ENCODE results near the gene ARFGAP2.

Gene ARFGAP2

DNA sequence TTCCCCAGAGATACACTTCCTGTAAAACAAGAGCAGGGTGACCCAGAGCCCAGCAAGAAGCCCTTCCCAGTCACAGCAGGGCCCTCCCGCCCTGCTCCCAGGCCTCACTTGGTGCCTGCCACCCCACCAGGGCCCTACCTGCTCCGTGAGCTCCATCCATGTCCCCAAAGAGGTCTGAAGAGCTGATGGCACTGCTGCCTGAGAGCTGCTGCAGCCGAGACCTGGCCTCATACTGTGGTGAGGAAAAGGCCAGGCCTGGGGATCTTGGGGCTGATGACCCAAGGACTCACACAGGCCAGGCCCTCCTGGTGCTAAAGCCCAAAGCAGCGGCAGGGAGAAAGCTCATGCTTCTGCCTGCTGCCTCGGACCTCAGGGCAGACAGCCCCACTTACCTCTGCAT is 10.3 kb downstream of the ARFGAP2 start:
- DNase-seq, result no peak

DNA sequence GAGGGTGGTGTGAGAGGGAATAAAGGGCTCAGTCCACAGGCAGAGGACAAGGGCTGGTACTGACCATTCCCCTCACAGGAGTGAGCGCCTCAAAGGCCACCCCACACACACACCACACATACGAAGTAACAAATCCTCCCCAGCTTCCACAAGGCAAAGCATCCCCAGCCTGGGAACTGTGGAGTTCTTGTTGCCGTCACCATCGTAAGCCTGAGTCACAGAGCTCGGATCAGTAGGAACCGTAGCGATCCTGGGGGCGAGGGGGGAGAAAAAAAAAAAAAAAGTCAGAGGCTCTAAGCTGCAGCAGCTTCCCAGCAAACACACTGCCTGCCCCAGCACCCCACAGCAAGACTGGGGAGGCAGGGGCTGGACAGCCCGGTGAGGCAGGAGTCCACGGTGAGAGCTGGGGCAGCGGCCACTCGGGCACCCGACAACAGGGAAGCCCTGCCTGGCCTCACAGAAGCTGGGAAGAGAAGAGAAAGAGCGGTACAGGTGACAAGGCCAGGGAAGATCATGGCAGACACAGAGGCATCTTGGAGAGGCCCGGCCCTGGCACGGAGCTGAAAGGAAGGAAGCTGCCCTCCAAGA is 11.3 kb downstream of the ARFGAP2 start:
- DNase-seq, result no peak

DNA sequence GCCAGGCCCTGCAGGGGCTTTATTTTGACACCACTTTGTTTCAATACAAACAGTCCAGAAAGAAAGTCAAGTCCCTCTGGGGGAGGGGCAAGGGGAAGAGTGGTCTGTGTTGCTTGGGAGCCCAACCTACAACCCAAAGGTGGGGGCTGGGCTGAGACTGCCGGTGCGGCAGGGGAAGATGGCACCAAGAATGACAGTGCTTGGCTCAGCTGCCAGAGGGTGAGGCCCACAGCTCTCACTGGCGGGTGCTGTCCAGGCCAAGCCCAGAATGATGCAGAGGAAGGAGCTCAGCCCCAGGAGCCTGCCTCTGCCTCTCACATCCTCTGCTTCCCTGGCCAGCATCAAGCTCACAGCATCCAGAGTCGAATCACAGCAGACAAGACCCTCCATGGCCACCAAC is 12.4 kb downstream of the ARFGAP2 start:
- DNase-seq, result no peak

DNA sequence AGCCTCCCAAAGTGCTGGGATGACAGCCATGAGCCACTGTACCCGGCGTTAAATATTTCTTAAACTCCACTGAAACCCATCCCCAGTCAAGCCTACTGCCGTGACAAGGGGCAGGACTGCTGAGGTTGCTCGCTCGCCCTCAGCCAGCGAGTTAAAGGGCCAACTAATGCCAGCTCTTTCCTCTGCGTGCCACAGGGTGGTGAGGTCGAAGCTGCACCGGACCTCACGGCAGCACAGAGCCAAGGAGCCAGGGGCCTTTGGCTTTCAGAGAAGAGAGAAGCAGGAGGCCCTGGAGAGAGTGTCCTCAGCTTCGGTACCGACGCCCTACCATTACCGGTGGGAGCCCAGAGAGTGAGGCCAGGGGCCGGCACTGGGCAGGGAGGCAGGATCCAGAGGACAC is 12.8 kb downstream of the ARFGAP2 start:
- DNase-seq, result no peak

DNA sequence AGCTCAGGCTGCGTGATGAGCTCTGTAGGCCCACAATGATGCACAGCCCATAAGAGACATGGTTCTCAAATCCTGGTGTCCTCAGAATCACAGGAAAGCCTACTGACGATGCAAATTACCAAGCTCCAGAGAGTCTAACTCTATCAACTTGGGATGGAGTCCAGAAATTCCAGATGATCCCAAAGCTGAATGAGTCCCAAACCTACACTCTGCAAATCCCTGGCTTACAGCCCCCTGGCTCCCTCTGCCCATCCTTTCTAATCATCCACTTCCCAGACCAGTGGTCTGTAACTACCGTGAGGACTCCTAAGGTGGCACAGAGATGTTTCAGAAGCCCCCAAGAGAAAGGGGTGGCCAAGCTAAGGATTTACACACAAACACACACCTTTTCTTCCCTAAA is 13.5 kb downstream of the ARFGAP2 start:
- DNase-seq, result no peak

DNA sequence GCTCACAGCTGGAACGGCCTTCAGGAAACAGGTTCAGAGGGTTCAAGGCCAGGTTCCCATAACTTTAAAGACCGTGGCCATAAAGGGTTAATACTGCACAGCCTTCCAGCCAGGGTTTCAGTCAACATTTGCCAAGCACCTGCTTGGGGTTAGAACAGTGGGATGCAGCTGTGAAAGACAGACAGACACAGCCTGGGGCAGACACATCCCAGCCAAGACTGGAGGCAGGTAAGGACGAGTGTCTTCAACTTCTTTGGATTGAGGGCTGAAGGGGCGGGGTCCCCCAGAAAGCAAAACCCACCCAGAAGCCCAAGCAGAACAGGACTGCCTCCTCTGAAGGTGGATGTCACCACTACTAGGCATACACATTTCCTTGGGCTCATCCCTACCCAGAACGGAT is 14.3 kb downstream of the ARFGAP2 start:
- DNase-seq, result no peak

DNA sequence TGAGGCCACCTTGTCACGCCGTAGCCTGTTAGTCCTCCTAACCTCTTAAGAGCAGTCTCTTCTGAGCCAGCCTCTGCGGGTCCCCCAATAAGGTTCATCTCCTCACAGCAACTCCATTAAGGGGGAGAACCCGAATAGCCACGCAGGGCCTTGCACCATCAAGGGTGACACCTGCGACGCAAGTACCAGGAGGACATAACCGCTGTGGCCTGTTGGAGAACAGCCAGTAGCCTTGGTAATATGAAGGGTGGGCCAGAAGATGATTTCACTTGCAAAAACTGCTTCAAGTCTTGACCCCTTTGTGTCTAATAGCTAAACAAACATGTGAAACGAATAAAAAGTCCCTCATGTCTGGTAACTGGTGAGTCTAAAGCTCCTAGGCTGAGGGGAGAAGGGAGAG is 14.8 kb downstream of the ARFGAP2 start:
- no peak for DNase-seq

DNA sequence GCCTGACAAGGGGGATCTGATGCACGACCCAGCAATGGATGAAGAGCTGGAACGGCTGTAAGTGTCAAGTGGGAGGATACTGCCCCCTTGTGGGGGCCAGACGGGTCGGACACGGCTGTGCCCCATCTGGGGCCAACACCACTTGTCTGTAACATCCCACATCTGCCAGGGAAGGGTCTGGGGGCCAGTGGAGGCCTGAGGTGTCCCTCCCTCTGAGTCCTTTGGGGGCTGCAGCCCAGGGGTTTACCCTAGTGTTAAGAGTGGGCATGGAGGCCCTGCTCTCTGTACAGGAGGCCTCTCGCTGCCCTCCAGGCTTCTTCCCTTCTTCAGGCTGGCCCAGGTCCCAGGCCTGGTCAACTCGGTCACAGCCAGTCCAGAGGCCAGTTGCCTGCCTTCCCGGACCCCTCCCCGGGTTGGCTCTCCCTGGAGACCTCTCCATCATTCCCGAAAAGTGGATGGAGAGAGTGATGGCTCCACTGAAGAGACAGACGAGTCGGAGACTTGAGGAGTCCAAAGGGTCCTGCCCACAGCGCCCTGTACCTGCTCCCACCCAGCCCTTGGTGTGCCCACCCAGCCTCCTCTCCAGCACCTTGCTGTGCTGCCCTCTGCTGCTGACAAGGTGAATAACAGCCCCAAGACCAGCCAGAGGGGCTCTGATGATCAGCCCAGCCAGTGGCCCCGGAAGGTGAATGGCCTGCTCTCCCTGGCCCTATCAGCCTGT is 15.4 kb downstream of the ARFGAP2 start:
- DNase-seq, result peak; percentile 62 to 64

DNA sequence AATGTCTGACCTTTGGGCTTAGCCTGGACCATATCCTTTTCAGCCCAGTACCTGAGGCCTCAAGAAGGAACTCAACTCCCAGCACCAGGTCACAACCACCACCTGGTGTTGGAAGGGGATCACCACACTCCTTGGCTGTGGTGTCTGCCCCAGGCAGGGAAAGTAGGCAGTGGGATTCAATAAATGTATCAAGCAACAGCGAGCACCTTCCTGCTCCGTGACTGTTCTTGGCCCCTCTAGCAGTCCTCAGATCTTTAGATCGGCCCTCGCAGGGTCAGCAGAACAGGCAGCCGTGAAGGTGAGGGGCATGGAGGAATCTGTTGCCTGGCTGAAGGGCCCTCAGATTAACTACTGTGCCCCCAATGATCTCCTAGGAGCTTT is 15.9 kb downstream of the ARFGAP2 start:
- no peak for DNase-seq

DNA sequence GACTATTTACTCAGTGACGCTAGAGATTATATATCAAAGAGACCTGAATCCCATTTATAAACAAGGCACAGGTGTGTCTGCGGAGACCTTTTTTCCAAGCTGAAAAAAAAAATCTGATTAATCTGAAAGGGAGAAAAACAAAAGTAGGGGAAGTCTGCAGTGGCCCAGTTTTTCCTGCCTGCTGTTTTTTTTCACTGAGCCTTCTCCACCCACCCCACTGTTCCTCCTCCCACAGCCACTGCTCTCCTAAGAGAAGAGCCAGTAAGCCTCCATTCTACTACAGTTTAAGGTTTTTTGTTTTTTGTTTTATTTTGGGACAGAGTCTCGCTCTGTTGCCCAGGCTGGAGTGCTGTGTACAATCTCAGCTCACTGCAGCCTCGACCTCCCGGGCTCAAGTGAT is 18.4 kb downstream of the ARFGAP2 start:
- no peak for DNase-seq

DNA sequence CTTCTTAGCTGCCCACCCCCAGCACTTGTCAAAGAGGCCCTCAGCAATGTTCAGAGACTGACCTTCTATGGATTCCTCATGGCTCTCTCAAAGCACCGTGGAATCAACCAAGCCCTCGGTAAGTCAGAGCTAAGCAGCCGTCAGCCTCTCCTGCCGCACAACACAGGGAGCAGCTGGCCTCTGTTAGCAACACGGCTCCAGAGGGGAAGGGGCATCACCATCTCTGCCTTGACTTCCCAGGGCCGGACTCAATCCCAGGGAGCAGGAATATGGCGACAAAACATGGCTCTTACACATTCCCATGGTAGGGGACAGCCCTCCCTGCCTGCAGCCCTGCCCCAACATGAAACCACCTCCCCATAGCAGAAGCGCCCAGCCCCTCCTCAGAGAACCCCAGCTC is 18.9 kb downstream of the ARFGAP2 start:
- no peak for DNase-seq

DNA sequence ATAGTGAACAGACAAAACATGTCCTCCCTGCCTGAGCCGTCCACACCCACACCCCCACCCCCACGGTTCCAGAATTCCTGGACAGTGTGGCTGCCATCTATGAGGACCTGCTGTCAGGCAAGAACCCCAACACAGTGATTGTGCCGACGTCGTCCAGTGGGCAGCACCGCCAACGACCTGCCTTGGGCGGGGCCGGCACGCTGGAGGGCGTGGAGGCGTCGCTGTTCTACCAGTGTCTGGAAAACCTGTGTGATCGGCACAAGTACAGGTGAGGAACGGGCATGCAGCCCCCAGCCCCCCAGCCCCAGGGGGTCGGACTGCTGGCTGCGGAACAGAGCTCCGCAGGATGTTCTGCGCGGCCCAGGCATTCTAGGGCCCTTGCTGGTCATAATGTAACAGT is 19.7 kb downstream of the ARFGAP2 start:
- no peak for DNase-seq

DNA sequence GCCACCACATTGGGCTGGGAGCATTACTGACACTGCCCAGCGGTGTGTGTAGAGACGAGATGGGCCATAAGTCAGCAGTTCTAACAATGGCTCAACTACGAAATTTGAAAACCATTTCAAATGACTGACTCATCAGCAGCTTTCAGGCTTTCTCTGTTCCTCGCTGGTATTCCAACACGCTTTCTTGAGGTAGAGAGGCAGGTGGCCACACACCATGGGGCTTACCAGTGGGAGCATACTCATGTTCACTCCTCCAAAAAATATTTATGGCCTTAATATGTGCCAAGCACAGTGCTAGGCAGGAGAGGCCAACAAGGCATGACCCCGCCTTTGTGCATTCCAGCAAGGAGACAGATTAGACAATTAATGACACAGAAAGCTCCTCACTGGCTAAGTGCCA is 20.3 kb downstream of the ARFGAP2 start:
- no peak for DNase-seq

DNA sequence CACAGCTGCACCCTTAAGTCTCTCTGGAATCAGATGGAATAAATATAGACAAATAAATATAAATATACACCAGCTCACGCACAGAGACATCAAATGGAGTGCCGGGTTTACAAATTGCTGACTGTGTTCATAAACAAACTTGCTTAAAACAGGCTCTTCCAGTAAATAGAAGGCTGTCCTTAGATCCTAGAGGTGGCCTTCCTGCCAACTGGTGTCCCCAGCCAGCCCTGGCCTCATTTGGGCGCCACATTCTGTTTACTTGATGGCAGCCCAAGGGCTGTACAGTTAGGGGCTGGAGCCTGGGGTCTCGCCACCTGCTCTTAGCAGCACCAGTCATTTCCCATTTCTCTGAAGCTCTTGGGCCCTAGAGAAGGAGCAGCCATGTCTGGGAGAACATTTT is 20.8 kb downstream of the ARFGAP2 start:
- DNase-seq, result no peak

DNA sequence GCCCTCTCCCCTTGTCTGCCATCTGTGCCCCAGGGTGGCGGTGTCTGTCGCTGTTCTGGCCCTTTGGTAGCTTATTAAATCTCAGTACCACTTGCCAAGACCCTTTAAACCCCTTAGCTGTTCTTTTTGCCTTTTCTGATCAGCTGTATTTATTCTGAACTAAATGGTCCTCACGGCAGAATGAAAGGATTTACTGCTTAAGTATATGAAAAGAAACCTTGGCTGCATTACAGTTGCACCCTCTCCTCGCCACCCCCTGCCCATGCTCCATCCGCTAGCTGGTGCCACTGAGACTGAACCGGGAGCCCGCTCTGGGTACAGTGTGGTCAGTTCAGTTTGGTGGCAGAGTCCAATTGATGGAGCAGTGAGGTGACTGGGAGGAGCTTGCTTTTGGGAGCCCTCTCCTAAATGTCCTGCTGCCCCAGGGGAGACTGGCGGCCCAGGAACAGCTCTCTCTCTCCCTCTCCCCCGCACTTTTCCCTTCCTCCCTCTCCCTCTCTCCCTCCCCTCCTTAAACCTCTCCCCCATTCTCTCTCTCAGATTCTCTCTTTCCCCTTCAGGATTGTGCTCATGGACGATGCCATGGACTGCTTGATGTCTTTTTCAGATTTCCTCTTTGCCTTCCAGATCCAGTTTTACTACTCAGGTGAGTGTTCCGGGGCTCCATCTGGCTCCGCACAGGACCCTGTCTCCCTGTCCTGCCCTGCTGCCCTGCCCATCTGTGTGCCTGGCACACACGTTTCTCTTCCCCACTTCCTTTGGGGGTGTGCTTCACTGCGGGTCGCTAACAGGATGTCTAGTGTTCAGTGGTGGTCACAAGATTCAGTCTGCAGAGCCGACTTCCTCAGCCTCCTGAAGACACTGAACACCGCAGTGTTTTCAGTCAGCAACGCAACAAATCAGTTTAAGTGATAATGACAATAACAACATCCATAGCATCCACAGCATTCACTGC is 21.8 kb downstream of the ARFGAP2 start:
- DNase-seq, result no peak

DNA sequence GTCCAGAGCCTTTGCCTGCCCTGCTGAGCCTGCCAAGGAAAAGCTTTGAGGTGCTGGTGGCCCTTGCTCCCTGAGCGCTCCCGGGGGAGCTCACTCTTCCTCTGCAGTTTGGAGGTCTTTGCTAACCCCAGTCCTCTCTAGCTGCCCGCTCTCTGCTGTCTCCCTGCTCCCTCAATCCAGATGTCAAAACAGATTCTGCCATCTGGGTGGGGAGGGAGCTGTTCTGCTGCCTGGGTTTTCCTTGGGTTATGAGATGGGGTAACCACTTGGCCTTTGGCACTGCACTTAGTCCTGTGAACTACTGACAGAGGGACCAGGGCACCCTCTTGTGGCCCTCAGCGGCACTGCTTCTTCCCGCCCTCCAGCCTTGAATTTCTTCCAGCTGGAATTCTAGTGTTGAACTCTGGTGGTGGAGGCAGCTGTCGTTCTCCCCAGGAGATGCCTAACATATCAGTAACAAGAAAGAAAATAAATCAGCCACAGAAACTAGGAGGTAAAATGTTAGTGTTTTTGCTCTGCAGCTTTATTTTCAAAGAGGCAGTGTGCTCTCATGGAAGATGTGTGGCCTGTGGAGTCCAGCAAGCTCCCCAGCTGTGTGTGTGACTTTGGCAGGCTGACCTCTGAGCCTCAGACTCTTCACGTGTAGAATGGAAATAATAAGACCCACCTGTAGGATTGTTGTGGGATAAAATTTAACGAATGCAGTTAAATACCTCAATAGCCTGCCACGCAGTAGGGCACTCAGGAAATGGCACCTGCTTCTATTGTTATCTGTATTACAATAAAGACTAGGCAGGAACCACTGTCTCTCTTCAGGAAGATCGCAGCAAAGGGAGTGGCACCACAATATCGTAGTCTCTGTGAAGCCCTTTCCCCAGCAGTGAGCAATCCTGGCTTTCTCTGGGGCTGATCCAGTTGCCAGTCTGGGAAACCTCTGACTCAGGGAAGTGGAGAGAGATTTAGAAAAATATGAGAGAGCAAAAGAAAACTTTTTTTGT is 23.4 kb downstream of the ARFGAP2 start:
- DNase-seq, result peak; percentile 66 to 74

DNA sequence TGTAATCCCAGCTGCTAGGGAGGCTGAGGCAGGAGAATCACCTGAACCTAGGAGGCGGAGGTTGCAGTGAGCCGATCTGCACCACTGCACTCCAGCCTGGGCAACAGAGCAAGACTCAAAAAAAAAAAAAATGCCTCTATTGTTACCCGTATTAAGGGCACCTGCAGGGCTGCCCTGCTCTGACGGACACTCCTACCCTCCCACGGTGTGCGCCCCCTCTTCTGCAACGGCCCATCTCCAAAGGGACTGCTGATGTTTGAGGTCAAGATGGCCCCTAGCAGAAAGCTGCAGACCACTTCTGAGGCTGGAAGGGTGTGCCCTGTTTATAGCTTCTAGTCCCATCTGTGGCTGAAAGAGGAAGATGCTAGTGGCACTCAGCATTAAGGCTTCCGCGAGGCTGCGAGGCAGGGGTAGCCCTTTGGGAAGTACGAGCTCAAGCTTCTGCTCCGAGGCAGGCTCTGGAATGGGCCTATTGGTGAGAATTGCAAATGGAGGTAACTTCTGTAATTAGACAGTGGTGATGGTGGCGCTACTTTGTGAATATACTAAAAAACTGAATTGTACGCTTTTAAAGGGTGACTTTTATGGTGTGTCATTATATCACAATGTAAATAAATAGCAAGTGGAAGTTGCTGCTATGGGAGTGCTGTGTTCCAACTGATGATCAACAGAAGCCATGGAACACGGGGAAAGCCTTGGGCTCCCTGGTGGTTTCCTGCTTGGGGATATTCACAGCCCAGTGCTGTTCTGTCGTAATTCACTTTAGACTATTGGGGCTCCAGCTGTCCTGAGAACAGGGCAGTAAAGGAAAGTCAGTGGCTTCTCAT is 24.3 kb downstream of the ARFGAP2 start:
- no peak for DNase-seq

DNA sequence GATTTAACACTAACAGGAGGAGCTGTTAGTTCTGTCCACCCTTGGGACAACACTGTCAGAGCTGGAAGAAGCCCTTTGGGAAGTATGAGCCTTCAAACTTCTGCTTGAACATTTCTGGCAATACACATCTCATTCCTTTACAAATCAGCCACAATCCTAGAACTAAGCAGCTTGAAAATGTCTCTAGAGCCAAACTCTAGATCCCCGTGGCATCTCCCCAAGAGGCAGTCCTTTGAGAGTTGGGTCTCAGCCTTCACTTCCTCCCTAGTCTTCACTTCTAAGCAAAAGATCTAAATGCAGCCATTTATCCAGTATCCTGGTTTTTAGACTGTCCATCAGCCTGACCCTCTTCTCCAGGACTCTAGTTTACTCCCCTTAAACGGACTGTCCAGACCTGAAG is 26.9 kb downstream of the ARFGAP2 start:
- DNase-seq, result no peak

DNA sequence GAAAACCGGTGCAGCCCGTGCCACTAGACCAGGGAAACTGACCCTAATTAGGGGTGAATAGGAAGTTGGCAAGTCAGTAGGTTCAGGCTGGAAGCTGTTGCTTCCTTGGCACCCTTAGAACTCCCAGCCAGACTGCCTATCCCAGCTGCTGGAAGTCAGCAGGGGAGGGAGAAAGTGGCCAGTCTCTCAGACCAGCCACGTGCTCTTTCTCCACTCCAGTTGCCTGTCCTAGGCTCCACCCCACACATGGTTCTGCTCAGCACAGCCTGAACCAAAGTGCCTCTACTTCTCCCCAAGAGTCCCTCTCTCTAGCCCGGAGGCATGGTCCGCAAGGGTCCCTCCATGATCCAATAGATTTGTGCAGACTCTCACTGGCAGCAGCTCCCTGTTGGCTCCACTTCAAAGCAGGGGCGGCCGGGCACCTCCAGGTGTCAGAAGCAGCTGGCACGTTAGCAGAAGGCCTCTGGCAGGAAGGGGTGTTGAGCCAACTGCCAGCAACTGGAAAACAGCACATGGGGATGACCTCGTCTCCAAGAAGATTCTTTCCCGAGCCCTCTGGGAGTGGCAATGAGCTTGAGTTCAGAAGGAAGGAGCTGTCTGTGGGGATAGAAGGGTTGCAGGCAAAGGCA is 27.7 kb downstream of the ARFGAP2 start:
- DNase-seq, result no peak

DNA sequence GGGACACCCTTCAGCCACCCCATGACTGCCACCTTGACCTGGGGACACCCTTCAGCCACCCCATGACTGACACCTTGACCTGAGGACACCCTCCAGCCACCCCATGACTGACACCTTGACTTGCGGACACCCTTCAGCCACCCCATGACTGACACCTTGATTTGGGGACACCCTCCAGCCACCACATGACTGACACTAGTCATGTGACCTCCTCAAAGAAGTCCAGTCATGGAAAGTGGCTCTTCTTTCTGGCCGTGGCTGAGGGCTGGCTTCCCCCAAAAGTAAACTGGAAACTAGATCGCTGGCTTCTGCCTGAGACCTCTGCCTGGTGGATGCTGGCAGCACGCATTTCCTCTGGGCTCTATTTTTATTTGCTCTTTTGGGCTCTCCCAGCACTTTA is 28.4 kb downstream of the ARFGAP2 start:
- no peak for DNase-seq

DNA sequence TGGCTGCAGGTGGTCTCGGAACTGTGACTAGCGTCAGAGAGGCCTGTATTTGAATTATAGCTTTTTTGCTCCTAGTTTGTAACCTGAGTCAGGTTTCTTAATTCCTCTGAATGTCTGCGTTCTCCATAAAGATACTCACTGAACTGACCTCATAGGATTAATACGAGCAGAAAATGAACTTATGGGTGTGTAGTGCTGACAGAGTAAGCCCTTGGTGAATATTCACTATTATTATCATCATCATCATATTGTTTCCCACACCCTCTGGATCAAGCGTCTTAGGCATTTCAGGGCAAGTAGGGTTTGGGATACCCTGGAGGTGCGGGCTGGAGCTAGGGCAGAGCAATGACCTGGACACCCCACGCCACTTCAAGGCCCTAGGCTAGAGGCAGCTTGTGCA is 29.0 kb downstream of the ARFGAP2 start:
- no peak for DNase-seq

Measured in stimulated activated CD4-positive, alpha-beta T cell treated with anti-CD3 and anti-CD28 coated beads, Interleukin-2, amount 100 ng/mL, for 24 hours (primary cell).